Measurements from ENCODE around the gene TEKT4. TPM values are rescaled to one million over a fixed set of nuclear protein-coding genes. Genes with fewer than 3 reads are reported as not detected.

The TEKT4 gene
- total RNA-seq, 4 donors from 2014 or later, result not detected

DNA sequence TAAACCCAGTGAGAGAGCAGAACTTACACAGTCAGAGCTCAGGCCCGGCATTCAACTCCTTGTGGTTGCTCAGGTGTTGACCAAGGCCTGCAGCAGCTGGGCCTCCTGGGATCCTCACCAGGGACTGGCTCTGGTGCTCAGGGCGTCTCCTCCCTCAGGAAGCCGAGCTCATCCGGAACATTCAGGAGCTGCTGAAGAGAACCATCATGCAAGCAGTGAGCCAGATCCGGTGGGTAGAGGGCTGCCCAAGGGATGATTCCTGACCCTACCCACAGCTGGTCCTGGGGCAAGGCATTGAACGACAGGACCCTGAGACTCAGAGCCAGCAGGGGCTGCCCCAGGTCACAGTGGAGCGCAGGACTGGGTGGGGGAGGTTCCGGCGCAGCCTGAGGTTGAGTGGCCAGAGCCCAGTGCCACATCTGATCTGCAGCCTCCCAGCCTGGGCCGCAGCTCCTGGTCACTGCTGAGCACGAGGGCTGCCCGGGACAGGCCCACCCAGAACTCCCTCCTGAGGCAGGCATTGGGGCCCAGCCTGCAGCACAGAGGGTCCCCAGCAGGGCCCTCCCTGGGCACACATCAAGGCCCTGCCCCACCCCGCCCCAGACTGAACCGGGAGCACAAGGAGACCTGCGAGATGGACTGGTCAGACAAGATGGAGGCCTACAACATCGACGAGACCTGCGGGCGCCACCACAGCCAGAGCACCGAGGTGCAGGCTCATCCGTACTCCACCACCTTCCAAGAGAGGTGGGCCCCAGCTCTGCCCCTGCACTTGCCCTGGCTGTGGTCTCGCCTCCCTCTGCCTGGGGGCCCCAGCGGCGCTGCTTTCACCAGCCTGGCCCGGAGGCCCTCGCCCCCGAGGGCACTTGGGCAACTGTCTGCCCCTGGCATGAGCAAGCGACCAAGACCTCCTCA, 2.4 kb downstream of the TEKT4 start:
- H3K4me3 ChIP-seq (ENCODE audit: low read depth, poor library complexity, severe bottlenecking), result no peak overlapping the region
- WGBS, 2 donors, result 67 to 94% methylated on average over 8 to 22 of the region's 28 CpGs
- TF ChIP-seq, protein P1, sequence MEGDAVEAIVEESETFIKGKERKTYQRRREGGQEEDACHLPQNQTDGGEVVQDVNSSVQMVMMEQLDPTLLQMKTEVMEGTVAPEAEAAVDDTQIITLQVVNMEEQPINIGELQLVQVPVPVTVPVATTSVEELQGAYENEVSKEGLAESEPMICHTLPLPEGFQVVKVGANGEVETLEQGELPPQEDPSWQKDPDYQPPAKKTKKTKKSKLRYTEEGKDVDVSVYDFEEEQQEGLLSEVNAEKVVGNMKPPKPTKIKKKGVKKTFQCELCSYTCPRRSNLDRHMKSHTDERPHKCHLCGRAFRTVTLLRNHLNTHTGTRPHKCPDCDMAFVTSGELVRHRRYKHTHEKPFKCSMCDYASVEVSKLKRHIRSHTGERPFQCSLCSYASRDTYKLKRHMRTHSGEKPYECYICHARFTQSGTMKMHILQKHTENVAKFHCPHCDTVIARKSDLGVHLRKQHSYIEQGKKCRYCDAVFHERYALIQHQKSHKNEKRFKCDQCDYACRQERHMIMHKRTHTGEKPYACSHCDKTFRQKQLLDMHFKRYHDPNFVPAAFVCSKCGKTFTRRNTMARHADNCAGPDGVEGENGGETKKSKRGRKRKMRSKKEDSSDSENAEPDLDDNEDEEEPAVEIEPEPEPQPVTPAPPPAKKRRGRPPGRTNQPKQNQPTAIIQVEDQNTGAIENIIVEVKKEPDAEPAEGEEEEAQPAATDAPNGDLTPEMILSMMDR (IDR thresholded peaks at IDR 0.05), result no peak
- TF ChIP-seq POLR2A (IDR thresholded peaks at IDR 0.05), result no peak
- intact Hi-C loops (cut with DNase I; ENCODE audit: low total_unique reads), result no loop called here
- DNase-seq (ENCODE audit: low spot score in 2 of 2), result no peak

DNA sequence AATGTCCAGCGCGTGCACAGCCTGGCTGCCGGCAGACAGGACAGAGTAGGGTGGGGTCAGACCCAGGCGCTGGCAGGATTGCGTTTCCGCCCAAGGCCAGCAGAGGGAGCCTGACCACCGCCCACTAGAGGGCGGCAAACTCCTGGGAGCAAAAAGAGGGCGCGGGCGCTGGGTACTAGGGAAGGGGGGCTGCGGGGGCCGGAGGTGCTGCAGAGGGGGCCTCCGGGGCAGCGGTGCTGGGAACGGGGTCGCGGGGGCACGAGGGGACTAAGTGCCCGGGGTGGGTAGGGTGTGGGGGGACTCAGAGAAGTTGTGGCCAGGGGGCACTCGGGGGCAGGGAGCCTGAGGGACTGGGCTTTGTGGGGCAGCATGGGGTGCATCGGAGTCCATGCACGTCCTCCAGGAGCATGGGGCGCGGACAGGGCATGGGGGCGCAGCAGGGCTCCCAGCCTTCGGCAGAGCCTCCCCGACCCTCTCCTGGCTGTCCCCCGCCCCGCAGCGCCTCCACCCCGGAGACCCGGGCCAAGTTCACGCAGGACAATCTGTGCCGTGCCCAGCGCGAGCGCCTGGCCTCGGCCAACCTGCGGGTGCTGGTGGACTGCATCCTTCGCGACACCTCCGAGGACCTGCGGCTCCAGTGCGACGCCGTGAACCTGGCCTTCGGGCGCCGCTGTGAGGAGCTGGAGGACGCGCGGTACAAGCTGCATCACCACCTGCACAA, 3.2 kb downstream of the TEKT4 start:
- WGBS, 2 donors, result 44 to 72% methylated on average over 30 to 50 of the region's 53 CpGs
- intact Hi-C loops (cut with DNase I; ENCODE audit: low total_unique reads), result no loop called here
- H3K4me3 ChIP-seq (ENCODE audit: low read depth, poor library complexity, severe bottlenecking), result no peak overlapping the region
- TF ChIP-seq POLR2A (IDR thresholded peaks at IDR 0.05), result no peak
- TF ChIP-seq, protein P1 (IDR thresholded peaks at IDR 0.05), result no peak
- peak in 1 of 2 donors; percentile 78 for DNase-seq (ENCODE audit: low spot score in 2 of 2)

DNA sequence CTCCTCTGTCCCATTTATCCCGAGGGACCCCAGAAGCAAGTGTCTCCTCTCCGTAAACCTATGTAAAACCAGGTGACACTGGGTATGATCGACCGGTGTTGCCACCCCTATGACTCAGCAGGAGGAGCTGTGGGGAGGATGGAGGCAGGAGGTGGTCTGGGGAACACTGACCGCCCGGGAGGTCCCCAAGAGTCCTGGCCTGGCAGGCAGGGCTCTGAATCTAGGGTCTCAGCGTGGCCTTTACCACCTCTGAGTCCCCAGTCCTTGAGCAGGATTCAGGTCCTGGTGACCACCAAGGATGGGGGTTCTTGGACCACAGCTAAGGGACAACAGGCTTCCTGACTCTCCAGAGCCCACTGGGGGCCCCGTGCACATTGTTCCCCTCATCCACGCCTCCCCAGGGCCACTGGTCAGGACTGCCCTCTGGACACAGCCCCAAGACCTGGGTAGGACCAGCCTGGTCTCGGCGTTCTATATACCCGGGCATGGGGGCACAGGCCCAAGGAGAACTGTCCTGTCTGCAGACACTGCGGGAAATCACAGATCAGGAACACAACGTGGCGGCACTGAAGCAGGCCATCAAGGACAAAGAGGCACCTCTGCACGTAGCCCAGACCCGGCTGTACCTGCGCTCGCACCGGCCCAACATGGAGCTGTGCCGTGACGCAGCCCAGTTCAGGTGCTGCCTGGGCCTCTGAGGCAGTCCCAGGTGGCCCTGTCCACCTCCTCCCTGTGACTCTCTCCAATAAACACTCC, 4.0 kb downstream of the TEKT4 start:
- DNase-seq (ENCODE audit: low spot score in 2 of 2), result peak in 1 of 2 donors; percentile 74

DNA sequence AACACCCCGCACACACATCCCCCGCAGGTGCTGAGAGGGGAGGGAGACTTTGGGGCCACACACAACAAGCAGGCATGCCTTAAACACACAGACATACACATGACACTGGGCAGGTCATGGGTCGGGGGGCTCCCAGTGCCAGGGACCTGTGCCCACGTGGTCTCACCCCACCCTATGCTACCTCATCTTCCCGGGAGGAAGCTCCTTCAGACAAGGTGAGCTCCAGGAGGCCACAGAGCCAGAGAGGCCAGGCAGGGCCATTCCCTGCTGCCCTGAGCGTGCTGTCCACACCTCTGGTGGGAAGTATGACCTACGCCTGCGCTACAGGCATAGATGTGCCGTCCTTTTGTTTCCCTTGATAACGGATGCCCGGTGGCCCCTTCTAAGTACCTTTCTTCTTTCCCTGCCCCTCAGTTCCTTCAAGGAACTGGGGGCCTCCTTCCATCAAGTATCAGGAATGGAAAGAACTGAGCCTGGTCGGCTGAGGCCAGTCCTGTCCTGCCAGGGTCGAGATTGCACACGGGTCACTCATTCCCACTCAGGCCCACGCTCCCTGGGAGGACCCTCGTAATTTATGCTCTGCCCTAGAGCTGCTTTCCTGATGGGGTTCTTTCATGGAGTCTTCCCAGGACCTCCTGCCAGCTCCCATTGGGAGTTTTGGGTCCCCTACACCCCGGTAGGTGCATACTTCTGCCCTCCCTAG, 4.7 kb downstream of the TEKT4 start:
- H3K4me3 ChIP-seq (ENCODE audit: low read depth, poor library complexity, severe bottlenecking), result no peak overlapping the region
- 61 to 69% methylated on average over 14 to 15 of the region's 17 CpGs for WGBS, 2 donors
- peak in 1 of 2 donors; percentile 66 for DNase-seq (ENCODE audit: low spot score in 2 of 2)
- intact Hi-C loops (cut with DNase I; ENCODE audit: low total_unique reads), result no loop called here
- TF ChIP-seq, protein P1 (IDR thresholded peaks at IDR 0.05), result no peak
- TF ChIP-seq POLR2A (IDR thresholded peaks at IDR 0.05), result no peak

More for the DNA sequence above, 4.0 kb downstream of the TEKT4 start:
- no peak overlapping the region for H3K4me3 ChIP-seq (ENCODE audit: low read depth, poor library complexity, severe bottlenecking)
- TF ChIP-seq, protein P1 (IDR thresholded peaks at IDR 0.05), result no peak
- no peak for TF ChIP-seq POLR2A (IDR thresholded peaks at IDR 0.05)
- intact Hi-C loops (cut with DNase I; ENCODE audit: low total_unique reads), result no loop called here
- WGBS, 2 donors, result 82 to 89% methylated on average over 11 to 19 of the region's 22 CpGs

DNA sequence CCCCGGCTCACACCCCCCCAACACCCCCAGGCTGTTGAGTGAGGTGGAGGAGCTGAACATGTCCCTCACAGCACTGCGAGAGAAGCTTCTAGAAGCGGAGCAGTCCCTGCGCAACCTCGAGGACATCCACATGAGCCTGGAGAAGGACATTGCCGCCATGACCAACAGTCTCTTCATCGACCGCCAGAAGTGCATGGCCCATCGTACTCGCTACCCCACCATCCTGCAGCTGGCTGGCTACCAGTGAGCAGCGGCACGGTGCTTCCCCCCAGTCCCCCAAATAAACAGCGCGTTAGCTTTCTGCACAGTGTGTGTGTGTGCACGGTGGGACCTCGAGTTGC, 5.3 kb downstream of the TEKT4 start:
- 89 to 90% methylated on average over 16 of the region's 16 CpGs for WGBS, 2 donors
- no peak overlapping the region for H3K4me3 ChIP-seq (ENCODE audit: low read depth, poor library complexity, severe bottlenecking)
- intact Hi-C loops (cut with DNase I; ENCODE audit: low total_unique reads), result no loop called here
- DNase-seq (ENCODE audit: low spot score in 2 of 2), result peak in 1 of 2 donors; percentile 63
- TF ChIP-seq POLR2A (IDR thresholded peaks at IDR 0.05), result no peak
- TF ChIP-seq, protein P1 (IDR thresholded peaks at IDR 0.05), result no peak

All from lower leg skin (tissue), 4 donors.